GM19043 (cell line): ENCODE results near the gene ZNF132.
"Not testable (repeated sequence)": the region's sequence is repeated elsewhere in the genome, so short reads cannot be mapped to it uniquely, and the experiment has no call there.

Source experiments
- ATAC-seq: cut with Tn5 transposase; IDR thresholded peaks from one replicate; pipeline ENCODE4 v1.9.1; 2021; ENCODE audit warnings: low read depth; ENCODE audit not compliant: unreplicated experiment

The ZNF132 gene

GRCh38 chr19:58408152-58409009 is 31.6 kb downstream of the ZNF132 start, which contains the start of gene ZNF584:
TSS of gene ZNF584 (plus strand) at chr19:58408649. CDS start at chr19:58409148, 499 bp downstream.
- ATAC-seq, result peak; percentile 89

- peak; percentile 6 for ATAC-seq
Measured at GRCh38 chr19:58407658-58408151, 32.2 kb downstream of the ZNF132 start.

- no peak for ATAC-seq
Measured at GRCh38 chr19:58406818-58407657, 32.9 kb downstream of the ZNF132 start.

GRCh38 chr19:58403920-58404478 is 36.0 kb downstream of the ZNF132 start:
- ATAC-seq, result not testable (repeated sequence)

- no peak for ATAC-seq
Measured at GRCh38 chr19:58401840-58402421, 38.0 kb downstream of the ZNF132 start.

- peak; percentile 95 for ATAC-seq
Measured at GRCh38 chr19:58400916-58401839, 38.8 kb downstream of the ZNF132 start.

GRCh38 chr19:58400316-58400915 is 39.5 kb downstream of the ZNF132 start:
- ATAC-seq, result no peak

GRCh38 chr19:58399903-58400302 is 40.0 kb downstream of the ZNF132 start:
- ATAC-seq, result no peak

GRCh38 chr19:58398545-58398944 is 41.4 kb downstream of the ZNF132 start:
- no peak for ATAC-seq

GRCh38 chr19:58398087-58398486 is 41.9 kb downstream of the ZNF132 start:
- ATAC-seq, result no peak

- no peak for ATAC-seq
Measured at GRCh38 chr19:58397533-58398037, 42.4 kb downstream of the ZNF132 start.

- no peak for ATAC-seq
Measured at GRCh38 chr19:58396691-58397532, 43.0 kb downstream of the ZNF132 start.

- ATAC-seq, result no peak
Measured at GRCh38 chr19:58395979-58396627, 43.9 kb downstream of the ZNF132 start.

GRCh38 chr19:58395220-58395978 is 44.6 kb downstream of the ZNF132 start, which contains the start of gene RNF225:
TSS of gene RNF225 (plus strand) at chr19:58395656. CDS start at chr19:58396090, 434 bp downstream.
- no peak for ATAC-seq

- ATAC-seq, result no peak
Measured at GRCh38 chr19:58394821-58395219, 45.1 kb downstream of the ZNF132 start.

- ATAC-seq, result no peak
Measured at GRCh38 chr19:58393725-58394033, 46.3 kb downstream of the ZNF132 start.
